ENCODE measurements around the gene AMBRA1.

Gene AMBRA1

GRCh38 chr11:46366661-46367161 lies 227.1 kb downstream of the AMBRA1 start:
- no peak for TF ChIP-seq CTCF (IDR thresholded peaks at IDR 0.05)
- H3K27me3 ChIP-seq (ENCODE audit: control insufficient read depth, insufficient read depth, low read length) = no peaks in the 10 kb centered on the region
- peaks cover 20% of the 10 kb centered on the region for H3K4me1 ChIP-seq
- H3K79me2 ChIP-seq = peaks cover 15% of the 10 kb centered on the region
- H3K4me3 ChIP-seq (ENCODE audit: low read depth, low read length) = no peak overlapping the region
- no peak overlapping the region for H3K9ac ChIP-seq
- H3K9me3 ChIP-seq (ENCODE audit: control insufficient read depth, low read length) = no peaks in the 10 kb centered on the region
- no peak overlapping the region for H3K4me2 ChIP-seq (ENCODE audit: low read length)
- H2AFZ ChIP-seq = no peak overlapping the region
- no peak overlapping the region for H3K27ac ChIP-seq
- H3K36me3 ChIP-seq (ENCODE audit: control insufficient read depth, insufficient read depth, low read length) = no peaks in the 10 kb centered on the region

GRCh38 chr11:46366260-46366659 lies 227.6 kb downstream of the AMBRA1 start:
- Histone ChIP-seq H3K9me3 (ENCODE audit: control insufficient read depth, low read length) (no peaks in the 10 kb centered on the region), H2AFZ (no peak overlapping the region), H3K27me3 (ENCODE audit: control insufficient read depth, insufficient read depth, low read length) (no peaks in the 10 kb centered on the region), H3K27ac (no peak overlapping the region), H3K9ac (no peak overlapping the region), H3K4me3 (ENCODE audit: low read depth, low read length) (no peak overlapping the region), H3K4me1 (peaks cover 20% of the 10 kb centered on the region), H3K4me2 (ENCODE audit: low read length) (no peak overlapping the region), H3K36me3 (ENCODE audit: control insufficient read depth, insufficient read depth, low read length) (no peaks in the 10 kb centered on the region), H3K79me2 (peaks cover 15% of the 10 kb centered on the region)
- TF ChIP-seq CTCF (IDR thresholded peaks at IDR 0.05) = no peak

GRCh38 chr11:46364791-46365190 lies 229.0 kb downstream of the AMBRA1 start:
- peaks cover 25% of the 10 kb centered on the region for H3K4me1 ChIP-seq

GRCh38 chr11:46364056-46364455 lies 229.8 kb downstream of the AMBRA1 start:
- peak overlapping the region; percentile 97 for H3K27ac ChIP-seq
- H3K4me2 ChIP-seq (ENCODE audit: low read length) = no peak overlapping the region
- no peak overlapping the region for H2AFZ ChIP-seq
- H3K9ac ChIP-seq = no peak overlapping the region
- H3K4me3 ChIP-seq (ENCODE audit: low read depth, low read length) = no peak overlapping the region
- H3K4me1 ChIP-seq = peaks cover 25% of the 10 kb centered on the region
- H3K9me3 ChIP-seq (ENCODE audit: control insufficient read depth, low read length) = no peaks in the 10 kb centered on the region
- no peaks in the 10 kb centered on the region for H3K36me3 ChIP-seq (ENCODE audit: control insufficient read depth, insufficient read depth, low read length)
- no peak for TF ChIP-seq CTCF (IDR thresholded peaks at IDR 0.05)
- H3K27me3 ChIP-seq (ENCODE audit: control insufficient read depth, insufficient read depth, low read length) = no peaks in the 10 kb centered on the region
- peaks cover 18% of the 10 kb centered on the region for H3K79me2 ChIP-seq

More at GRCh38 chr11:46364791-46365190, 229.0 kb downstream of the AMBRA1 start:
- Histone ChIP-seq H3K27me3 (ENCODE audit: control insufficient read depth, insufficient read depth, low read length) (no peaks in the 10 kb centered on the region), H3K4me3 (ENCODE audit: low read depth, low read length) (no peak overlapping the region), H3K27ac (no peak overlapping the region), H3K36me3 (ENCODE audit: control insufficient read depth, insufficient read depth, low read length) (no peaks in the 10 kb centered on the region), H3K9me3 (ENCODE audit: control insufficient read depth, low read length) (no peaks in the 10 kb centered on the region), H2AFZ (no peak overlapping the region), H3K9ac (no peak overlapping the region), H3K79me2 (peaks cover 18% of the 10 kb centered on the region), H3K4me2 (ENCODE audit: low read length) (no peak overlapping the region)
- no peak for TF ChIP-seq CTCF (IDR thresholded peaks at IDR 0.05)

- Histone ChIP-seq H3K4me1 (peaks cover 25% of the 10 kb centered on the region), H3K4me3 (ENCODE audit: low read depth, low read length) (peak overlapping the region; percentile 11), H3K9ac (peak overlapping the region; percentile 37), H3K79me2 (peaks cover 18% of the 10 kb centered on the region), H3K9me3 (ENCODE audit: control insufficient read depth, low read length) (no peaks in the 10 kb centered on the region), H3K36me3 (ENCODE audit: control insufficient read depth, insufficient read depth, low read length) (no peaks in the 10 kb centered on the region), H2AFZ (no peak overlapping the region), H3K27ac (peak overlapping the region; percentile 97), H3K27me3 (ENCODE audit: control insufficient read depth, insufficient read depth, low read length) (no peaks in the 10 kb centered on the region), H3K4me2 (ENCODE audit: low read length) (peak overlapping the region; percentile 74)
- TF ChIP-seq CTCF (IDR thresholded peaks at IDR 0.05) = no peak
These were observed 230.3 kb downstream of the AMBRA1 start for GRCh38 chr11:46363455-46364005.
